Activated CD4-positive, alpha-beta T cell treated with anti-CD3 and anti-CD28 coated beads, Interleukin-2, amount 50 U/mL, for 4 hours (primary cell): ENCODE results near the gene FOSL2.
A peak's percentile ranks its signal among the peaks of the same experiment; 100 is the strongest.

ENCODE experiments used
- DNase-seq, 2 experiments: peaks; one replicate each; pipeline ENCODE4 v3.0.0-alpha.2; 2020

Gene FOSL2

DNA sequence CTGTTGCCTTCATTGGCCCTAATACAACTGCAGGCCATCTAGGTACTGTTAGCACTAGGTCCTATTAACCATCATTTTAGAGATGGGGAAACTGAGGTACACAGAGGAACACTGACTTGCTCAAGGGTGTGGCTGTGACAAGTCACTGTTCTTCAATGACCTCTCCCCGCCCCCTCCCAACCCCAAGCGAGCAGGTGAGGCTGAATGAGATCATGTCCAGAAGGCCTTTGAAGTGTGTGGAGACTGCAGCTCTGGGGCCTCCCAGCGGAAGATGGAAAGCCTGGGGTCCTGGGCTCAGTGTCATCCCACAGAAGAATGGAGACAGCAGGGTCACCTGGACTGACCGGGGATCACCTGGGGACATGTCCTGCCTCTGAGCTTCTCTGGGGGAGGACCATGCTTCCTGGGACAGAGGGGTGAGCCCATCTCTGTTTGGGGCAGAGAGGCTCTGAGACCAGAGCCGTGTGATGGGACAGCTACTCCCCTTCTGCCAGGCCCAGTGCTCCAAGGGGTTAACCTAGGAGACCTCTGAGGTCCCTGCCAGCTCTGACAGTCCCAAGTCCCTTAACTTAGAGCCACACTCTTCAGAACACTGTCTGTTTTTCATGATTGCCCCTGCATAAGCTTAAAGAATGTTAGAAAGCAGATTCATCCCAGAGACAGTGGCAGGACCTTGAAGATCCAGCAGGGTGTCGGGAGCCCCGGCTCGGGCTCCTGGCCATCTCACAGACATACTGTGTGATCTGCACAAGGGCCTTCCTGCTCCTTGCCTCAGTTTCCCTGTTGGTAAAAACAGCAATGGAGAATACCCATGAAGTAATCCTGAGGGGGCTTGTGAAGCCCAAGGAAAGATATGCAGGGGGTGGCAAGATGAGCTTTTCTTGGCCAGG is 16.7 kb upstream of the FOSL2 start:
- DNase-seq, result no peak

DNA sequence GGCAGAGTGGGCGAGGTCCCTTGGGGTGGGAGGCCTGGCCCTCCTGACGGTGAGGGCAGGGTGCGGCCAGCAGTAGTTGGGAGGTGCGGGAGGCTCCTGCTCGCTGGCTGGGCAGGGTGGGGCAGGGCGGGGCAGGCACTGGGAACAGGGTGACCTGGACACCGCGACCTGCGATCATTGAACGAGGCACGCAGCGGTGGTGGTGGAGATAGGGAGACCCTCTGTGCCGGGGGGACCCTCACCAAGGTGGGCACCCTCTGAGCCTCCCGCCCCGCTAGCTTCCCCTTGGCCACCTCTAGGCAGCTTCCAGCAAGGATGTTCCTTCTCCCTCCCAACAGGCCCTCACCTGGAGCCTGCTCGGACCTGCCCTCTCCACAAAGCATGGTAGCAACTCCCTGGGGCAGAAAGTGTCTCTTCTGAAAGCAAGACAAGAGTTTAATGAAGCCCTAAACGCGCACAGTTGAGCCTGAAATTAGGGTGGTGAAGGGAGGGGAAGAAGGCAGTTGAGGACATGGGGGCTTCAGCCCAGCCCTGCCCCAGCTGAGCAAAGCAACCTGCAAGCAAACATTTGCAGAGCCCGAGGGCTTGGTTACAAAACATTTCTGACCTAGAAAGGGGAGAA is 15.4 kb upstream of the FOSL2 start:
- DNase-seq, result no peak

DNA sequence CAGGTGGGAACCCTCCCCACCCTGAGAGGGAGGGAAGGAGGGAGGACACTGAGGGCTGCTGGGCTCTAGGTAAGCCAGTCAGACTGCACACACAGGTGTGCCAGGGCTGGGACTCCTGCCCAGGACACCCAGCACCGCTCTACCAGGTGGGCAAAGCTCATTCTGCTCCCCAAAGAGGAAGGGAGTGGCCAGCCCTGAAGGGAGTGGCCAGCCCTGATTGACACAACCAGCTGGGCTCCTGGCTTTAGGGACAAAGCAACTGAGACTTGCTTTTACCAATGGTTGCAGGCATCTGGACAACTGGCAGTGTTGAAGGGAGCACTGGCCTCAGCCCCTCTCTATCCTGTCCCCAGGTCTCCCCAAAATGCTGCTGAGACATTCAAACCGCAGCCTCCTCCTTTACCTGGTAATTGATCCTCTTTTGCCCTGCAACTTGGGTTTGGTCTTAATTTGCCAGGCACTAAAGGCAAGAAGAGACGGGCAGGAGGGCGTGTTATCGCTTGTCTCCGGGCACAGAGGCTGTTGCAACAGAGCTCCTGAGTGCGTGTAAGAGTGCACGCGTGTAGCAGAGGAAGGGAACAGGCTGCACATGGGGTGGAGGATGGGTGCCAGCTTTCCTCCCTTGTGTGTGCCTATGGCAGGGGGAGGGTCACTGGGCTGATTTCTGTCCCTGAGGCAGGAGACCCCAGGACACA is 14.5 kb upstream of the FOSL2 start:
- no peak for DNase-seq

DNA sequence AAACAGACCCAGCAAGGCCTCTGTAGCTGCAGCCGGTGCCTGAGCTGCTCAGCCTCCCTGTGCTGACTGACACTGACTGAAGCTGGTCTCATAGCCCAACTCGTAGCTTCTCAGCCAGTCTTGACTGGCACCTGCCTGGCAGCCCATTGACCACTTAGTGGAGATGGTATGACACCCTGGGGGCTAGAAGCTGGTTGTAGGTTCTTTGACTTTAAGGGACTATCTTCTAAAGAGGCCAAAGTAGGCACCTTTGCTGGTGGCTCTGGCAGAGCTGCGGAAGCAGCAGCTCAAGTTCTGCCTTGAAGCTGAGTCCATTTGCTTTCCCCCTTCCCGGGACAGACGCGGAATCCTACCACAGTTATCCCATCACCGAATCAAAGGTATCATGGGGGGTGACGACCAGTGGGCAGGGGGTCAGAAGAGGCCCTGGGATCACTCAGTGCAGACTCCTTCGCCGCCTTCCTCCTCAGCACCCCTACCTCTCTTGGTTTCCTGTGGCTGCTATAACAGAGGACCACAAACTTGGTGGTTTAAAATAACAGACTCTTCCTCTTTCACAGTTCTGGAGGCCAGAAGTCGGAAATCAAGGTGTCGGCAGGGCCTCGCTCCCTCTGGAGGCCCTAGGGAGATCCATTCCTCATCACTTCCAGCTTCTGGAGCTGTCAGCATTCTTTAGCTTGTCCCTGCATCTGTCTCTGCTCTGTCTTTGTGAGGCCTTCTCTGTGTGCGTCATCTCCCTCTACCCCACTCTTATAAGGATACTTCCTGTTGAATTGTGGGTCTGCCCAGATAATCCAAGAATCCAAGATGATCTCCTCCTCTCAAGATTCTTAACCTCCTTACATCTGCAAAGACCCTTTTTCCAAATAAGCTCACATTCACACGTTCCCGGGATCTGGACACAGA is 13.7 kb upstream of the FOSL2 start:
- DNase-seq, result no peak

GRCh38 chr2:28380219-28380618 is 12.4 kb upstream of the FOSL2 start:
- DNase-seq, result no peak

DNA sequence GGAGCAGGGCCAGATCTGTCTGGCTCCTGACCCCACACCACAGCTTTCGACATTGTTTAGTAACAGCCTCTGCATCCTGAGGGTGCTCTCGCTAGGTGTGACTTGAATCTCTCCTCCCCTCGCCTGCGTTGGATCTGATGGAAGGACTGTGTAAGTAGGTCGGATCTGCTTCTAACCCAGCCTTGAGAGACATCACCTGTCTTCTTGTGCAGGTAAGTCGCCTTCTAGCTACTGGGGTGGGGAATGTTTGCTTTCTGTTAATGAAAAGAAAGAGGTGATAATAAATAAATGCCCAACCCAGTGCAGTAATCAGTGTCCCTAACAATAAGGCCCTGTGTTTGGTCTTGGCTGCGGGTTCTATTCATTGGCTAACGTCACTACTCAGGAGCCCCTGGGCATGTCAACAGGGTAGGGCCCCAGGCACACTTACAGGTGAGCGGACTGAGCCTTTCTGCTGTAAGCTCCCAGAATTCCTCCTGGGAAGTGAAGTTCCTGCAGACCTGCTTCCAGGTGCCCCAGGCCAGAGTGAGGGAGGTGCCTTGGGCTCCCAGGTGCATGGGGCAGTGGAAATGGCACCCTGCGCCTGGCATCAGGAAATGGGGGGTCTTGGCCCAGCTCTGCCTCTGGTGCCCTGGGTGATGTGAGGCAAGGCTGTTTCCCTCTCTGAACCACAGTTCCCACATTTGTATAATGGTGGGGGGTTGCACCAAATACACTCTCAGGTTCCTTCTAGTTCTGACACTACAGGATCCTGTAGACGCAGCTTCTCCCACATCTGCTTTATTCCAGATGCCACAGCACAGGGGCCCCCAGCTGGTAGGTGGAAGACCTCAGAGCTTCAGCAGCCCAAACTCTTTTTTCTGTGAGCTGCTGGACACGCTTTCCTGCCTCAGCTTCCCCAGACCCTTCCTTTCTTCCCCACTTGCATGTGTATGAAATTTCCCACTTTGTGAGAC is 11.2 kb upstream of the FOSL2 start:
- DNase-seq, result no peak

DNA sequence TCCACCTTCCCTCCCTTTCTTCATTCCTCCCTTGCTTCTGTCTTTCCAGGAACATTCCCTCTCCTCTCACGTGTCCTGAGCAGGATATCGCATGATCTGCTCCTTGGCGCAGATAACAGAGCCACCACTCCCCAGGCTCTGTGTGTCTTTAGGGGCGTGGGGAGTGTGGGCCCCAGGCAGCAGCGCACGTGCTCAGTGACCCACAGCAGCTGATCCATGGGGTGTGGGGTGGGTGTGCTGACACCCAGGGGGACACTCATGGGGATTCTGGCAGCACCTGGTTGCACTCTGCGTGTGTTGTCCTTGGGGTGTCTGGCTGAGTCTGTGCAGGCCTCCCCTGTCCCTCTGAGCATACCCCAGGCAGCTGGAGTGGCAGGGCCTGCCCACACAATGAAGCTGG is 9.9 kb upstream of the FOSL2 start:
- no peak for DNase-seq

DNA sequence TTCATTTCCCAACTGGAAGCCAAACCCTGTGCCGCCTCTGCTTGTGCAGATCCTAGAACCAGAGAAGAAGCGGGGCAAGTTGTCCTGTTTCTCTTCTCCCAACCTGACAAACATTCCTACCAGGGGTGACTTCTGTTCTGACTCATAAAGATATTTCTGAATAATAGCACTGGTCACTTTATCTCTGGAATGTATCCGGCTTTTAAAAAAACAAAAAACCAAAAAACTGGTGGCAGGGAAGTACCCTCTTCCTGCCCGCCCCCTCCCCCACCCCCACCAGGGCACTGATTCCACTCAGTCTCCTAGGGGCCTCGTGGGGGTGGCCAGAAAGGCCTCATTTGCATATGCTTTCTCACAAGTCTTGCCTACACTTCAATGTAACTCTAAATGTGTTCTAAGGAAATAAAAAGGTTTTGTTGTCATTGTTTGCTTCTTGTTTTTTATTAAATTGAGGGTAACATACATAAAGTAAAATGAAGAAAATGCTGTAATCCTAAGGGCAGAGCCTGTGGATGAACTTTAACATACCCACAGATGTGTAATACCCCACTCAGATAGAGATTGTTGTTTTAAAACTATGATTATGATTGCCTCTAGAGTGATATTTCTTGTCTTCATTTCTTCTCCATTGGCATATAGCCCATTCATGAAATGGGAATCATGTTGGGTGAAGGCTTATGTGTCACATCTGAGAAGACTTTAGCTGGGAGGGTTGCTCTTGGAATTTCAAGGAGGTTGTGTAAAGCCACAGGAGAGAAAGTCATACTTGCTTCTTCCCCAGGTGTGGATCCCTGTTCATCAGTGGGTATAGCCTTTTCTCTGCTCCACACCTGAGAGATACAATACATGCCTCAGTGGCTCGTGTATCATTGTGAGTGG is 5.3 kb upstream of the FOSL2 start:
- DNase-seq, result no peak

DNA sequence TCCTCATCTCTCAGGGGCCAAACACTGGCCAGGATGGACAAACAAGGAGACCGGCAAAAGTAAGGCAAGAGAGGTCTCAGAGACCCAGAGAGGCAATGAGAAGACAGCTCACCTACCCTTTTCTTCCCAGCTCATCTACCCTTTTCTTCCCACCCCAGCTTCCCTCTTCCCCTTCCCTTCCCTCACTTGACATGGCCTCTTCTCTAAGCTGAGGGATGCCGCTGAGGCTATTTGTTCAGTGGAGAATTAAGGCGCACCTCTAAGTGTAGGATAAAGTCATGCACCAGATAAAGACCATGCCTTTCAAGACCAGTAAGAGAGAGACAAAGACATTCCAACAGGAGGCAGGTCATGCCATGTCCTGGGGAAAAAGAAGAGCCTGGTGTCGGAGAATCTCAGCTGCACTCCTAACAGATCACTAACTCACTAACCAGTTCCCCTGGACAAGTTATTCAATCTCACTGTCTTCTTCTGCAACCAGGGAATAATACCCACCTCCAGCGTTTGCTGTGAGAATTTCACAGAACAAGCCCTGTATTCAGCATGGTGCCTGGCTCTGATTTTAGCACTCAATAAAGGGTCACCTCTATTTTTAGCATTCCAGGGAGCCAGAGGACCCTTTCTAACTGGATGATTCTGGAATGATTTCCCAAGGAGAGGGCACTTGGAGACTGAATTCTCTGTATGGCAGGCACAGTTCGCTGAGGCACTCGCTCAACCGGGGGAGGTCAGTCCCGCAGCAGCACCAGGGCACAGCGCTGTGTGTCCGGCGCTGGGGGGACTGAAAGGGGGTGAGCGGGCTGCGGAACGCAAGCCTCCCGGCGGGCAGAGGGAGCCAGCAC is 3.0 kb upstream of the FOSL2 start:
- DNase-seq, result no peak

GRCh38 chr2:28390241-28390745 is 2.4 kb upstream of the FOSL2 start:
- peak; percentile 96 to 98 for DNase-seq

GRCh38 chr2:28390746-28391563 is 1.7 kb upstream of the FOSL2 start:
- no peak for DNase-seq

GRCh38 chr2:28391564-28392296 is 928 bp upstream of the FOSL2 start:
- DNase-seq, result peak; percentile 58 to 66

- peak; percentile 50 to 52 for DNase-seq
These were observed 617 bp downstream of the FOSL2 start for GRCh38 chr2:28393114-28393836.

DNA sequence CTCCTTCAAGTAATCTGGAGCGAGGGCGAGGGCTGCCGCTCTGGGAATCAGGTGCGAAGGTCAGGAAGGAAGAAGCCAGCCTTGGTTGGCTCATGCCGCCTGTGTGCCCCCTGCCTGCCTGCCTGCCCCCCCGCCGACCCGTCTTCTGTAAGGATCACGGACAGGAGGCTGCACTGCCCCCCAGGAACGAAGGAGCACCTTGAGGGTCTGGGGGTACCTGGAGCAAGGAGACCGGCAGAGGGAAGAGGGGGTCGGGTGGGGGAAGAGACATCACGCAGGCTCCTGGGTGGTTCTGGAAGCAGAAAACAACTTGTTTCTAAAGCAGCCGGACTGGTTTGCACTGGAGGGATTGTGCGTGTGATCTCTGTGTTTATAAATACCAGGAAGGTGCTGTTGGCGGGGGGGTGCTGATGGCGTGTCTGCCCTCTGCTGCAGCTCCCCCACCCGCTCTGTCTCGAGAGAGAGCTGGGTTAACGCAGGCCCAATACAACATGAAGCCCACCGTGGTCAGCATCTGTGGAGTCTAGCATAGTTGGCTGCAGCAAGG is 1.7 kb downstream of the FOSL2 start:
- no peak for DNase-seq

GRCh38 chr2:28394997-28395333 is 2.3 kb downstream of the FOSL2 start:
- DNase-seq, result no peak

DNA sequence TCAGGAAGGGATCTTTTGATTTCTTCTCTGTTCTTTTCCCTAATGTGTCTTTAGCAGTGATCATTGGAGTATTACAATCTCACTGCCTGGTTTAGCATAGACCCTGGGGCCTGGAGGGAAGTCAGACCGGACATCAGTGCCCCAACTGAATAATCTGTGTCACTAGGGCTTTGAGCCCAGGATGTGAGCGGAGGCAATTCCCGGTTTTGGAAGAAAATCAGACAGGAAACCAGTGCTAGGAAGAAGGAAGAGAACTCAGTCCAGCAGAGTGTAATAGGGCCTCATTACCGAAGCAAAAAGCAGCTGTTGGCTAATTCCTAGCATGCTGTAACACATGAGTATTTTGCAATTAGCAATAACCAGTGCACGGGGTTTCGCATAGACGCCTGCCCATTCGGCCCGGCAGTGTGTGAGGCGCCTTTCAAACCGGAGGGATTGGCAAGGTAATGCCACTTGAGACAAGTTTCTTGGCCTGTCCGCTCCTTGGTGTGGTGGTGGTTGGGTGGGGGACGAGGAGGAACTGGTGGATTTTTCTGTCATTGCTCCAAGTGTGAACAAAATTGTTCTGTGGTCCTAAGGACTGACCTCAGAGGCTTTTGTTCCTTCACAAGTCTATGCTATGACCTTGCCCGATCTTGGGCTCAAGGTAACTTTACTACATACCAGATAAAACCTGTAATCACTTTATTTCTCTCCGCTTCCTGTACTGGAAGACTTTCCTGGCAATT is 2.8 kb downstream of the FOSL2 start:
- no peak for DNase-seq
